Endothelial cell of umbilical vein (primary cell): ENCODE results near the gene SEMA3A. TPM values are rescaled to one million over a fixed set of nuclear protein-coding genes. Genes with fewer than 3 reads are reported as not detected.

ENCODE experiments used
- BruUV-seq: library from RNA; stranded (reverse); fragments of 400-500 nt; replicated peaks from 2 replicates; lab custom pipeline; 2021; lab: Mats Ljungman, UMichigan
- CTCF ChIA-PET: fragments of 300-600, 350-600 bp; sonication (Branson Sonifier 250); formaldehyde crosslinking; loops from one replicate; lab custom pipeline; 2021; ENCODE audit warnings: antibody characterized with exemption, inconsistent platforms; lab: Charles Lee
- POLR2A ChIA-PET: fragments of 300-600, 350-600 bp; sonication (Branson Sonifier 250); formaldehyde crosslinking; loops from one replicate; lab custom pipeline; 2021; ENCODE audit warnings: antibody characterized with exemption, inconsistent platforms; lab: Charles Lee
- DNase-seq: peaks from one replicate; pipeline ENCODE4 v3.0.0-alpha.2; 2011; ENCODE audit warnings: low read depth, low spot score
- FAIRE-seq: peaks from 2 replicates; lab custom pipeline; 2011; peaks lifted over from hg19 to GRCh38; lab: Jason Lieb, UNC
- H2AFZ ChIP-seq: 2 replicates; pipeline ENCODE4 v1.6.0; 2012; ENCODE audit warnings: low read depth, low read length, control low read depth, inconsistent platforms
- H3K27ac ChIP-seq: 2 replicates; pipeline ENCODE4 v1.5.1; 2011; ENCODE audit warnings: low read depth, mild to moderate bottlenecking, control low read depth, low read length, moderate library complexity; ENCODE audit not compliant: insufficient read depth
- H3K27me3 ChIP-seq, 2 experiments: 2 replicates each; pipeline versions ENCODE4 v1.6.0 to v1.6.1; 2011; ENCODE audit warnings: low read length in 2 of 2, mixed read lengths in 1 of 2; ENCODE audit not compliant: control insufficient read depth in 2 of 2, insufficient read depth in 2 of 2
- H3K36me3 ChIP-seq, 2 experiments: 2 replicates in 1 of 2; 3 replicates in 1 of 2; pipeline ENCODE4 v1.5.1; 2011; ENCODE audit warnings: low read length in 2 of 2, mild to moderate bottlenecking in 1 of 2, moderate library complexity in 1 of 2; ENCODE audit not compliant: control insufficient read depth in 2 of 2, insufficient read depth in 2 of 2; ENCODE audit errors: extremely low read depth in 1 of 2
- H3K4me1 ChIP-seq: 3 replicates; pipeline ENCODE4 v1.5.1; 2011; ENCODE audit warnings: mild to moderate bottlenecking, low read length; ENCODE audit not compliant: control insufficient read depth, insufficient read depth; ENCODE audit errors: extremely low read depth
- H3K4me2 ChIP-seq: 2 replicates; pipeline ENCODE4 v1.6.1; 2011; ENCODE audit warnings: low read length, control low read depth, mixed read lengths; ENCODE audit not compliant: insufficient read depth
- H3K4me3 ChIP-seq, 3 experiments: fragments of 200-600 bp in 1 of 3; sonication (generic), shearing (Covaris generic) in 1 of 3; replicated peaks in 1 of 3; 2 replicates each; pipeline ENCODE4 v1.5.1; 2011 to 2016; ENCODE audit warnings: control low read depth in 3 of 3, low read length in 3 of 3, mild to moderate bottlenecking in 2 of 3, inconsistent platforms in 1 of 3, low read depth in 1 of 3, moderate library complexity in 1 of 3; ENCODE audit not compliant: insufficient read depth in 1 of 3
- H3K79me2 ChIP-seq: 2 replicates; pipeline ENCODE4 v1.6.0; 2012; ENCODE audit warnings: low read length, inconsistent platforms; ENCODE audit not compliant: control insufficient read depth, insufficient read depth
- H3K9ac ChIP-seq: replicated peaks from 2 replicates; pipeline ENCODE3; 2011; ENCODE audit warnings: low read length, control low read depth; ENCODE audit not compliant: insufficient read depth; ENCODE audit errors: extremely low read depth
- H3K9me1 ChIP-seq: replicated peaks from 3 replicates; pipeline ENCODE4 v1.6.0; 2011; ENCODE audit warnings: mild to moderate bottlenecking, low read length; ENCODE audit not compliant: control insufficient read depth, insufficient read depth; ENCODE audit errors: extremely low read depth
- H3K9me3 ChIP-seq: replicated peaks from 2 replicates; pipeline ENCODE4 v1.5.1; 2012; ENCODE audit warnings: low read length, inconsistent platforms; ENCODE audit not compliant: control insufficient read depth, insufficient read depth
- H4K20me1 ChIP-seq: replicated peaks from 2 replicates; pipeline ENCODE3; 2011; ENCODE audit warnings: mild to moderate bottlenecking, low read length; ENCODE audit not compliant: control insufficient read depth, insufficient read depth; ENCODE audit errors: extremely low read depth
- EZH2 ChIP-seq: IDR thresholded peaks from 2 replicates; pipeline ENCODE4 v1.6.1; 2012; ENCODE audit warnings: borderline replicate concordance, low read depth, mild to moderate bottlenecking, moderate library complexity, low read length, inconsistent platforms; ENCODE audit not compliant: severe bottlenecking
- FOS ChIP-seq: IDR thresholded peaks from 2 replicates; pipeline ENCODE4 v1.6.1; 2011; ENCODE audit warnings: mild to moderate bottlenecking, low read length, moderate library complexity, borderline replicate concordance; ENCODE audit not compliant: insufficient read depth
- GATA2 ChIP-seq: IDR thresholded peaks from 2 replicates; pipeline ENCODE4 v1.7.0; 2011; ENCODE audit warnings: low read depth, mild to moderate bottlenecking, moderate library complexity, mixed read lengths, low read length; ENCODE audit not compliant: insufficient read length, insufficient read depth
- JUN ChIP-seq: IDR thresholded peaks from 2 replicates; pipeline ENCODE4 v1.6.1; 2011; ENCODE audit warnings: borderline replicate concordance, low read depth; ENCODE audit not compliant: insufficient read length, insufficient read depth
- MYC ChIP-seq: IDR thresholded peaks from one replicate; pipeline ENCODE4 v1.6.1; 2011; ENCODE audit warnings: mild to moderate bottlenecking, low read depth, low read length
- POLR2A ChIP-seq: IDR thresholded peaks from 2 replicates; pipeline ENCODE4 v1.6.1; 2012; ENCODE audit warnings: low read depth, mild to moderate bottlenecking, control low read depth, low read length
- POLR2AphosphoS5 ChIP-seq: IDR thresholded peaks from 2 replicates; pipeline ENCODE4 v1.6.1; 2012; ENCODE audit warnings: low read depth, mild to moderate bottlenecking, control low read depth, low read length, moderate library complexity; ENCODE audit not compliant: insufficient read depth
- dilution Hi-C: fragments of 300-500 bp; cut with MboI; formaldehyde crosslinking; loops from one replicate; pipeline ENCODE4 v1.15.0; 2019; ENCODE audit warnings: low sequenced_read_pairs; ENCODE audit not compliant: extremely low pct_ligation_motif_present
- intact Hi-C: fragments of 100-400 bp; cut with micrococcal nuclease; formaldehyde crosslinking; loops from one replicate; pipeline ENCODE4 v1.10.0; 2022
- polyA plus RNA-seq, 4 experiments: library from polyadenylated mRNA; depleted of rRNA in 3 of 4; stranded (reverse) in 3 of 4; unstranded in 1 of 4; fragments of >200 nt; gene quantifications; 2 replicates each; pipeline versions ENCODE4 v1.2.1 to v1.2.3, GENCODE V29; 2011 to 2012; ENCODE audit warnings: missing spikeins in 1 of 4
- total RNA-seq: library from RNA; stranded (reverse); gene quantifications from 2 replicates; pipeline ENCODE4 v1.2.3, GENCODE V29; 2021
- TF ChIP-seq, protein P1 (sequence below), 2 donors: IDR thresholded peaks; 1 replicate in 1 of 2; 2 replicates in 1 of 2; pipeline ENCODE4 v1.5.1; 2011; ENCODE audit warnings: low read length in 2 of 2, mild to moderate bottlenecking in 2 of 2, moderate library complexity in 2 of 2, control low read depth in 1 of 2, inconsistent platforms in 1 of 2, low read depth in 1 of 2; ENCODE audit not compliant: insufficient read depth in 1 of 2; ENCODE audit errors: extremely low read depth in 1 of 2
- TF ChIP-seq, protein P2 (sequence below): IDR thresholded peaks from 2 replicates; pipeline ENCODE4 v1.6.1; 2011; ENCODE audit not compliant: insufficient read depth, insufficient read length

SEMA3A gene
- total and polyA plus RNA-seq, 2 donors (not counting 3 experiments of a cell fraction or from before 2014, with no cell fraction given): 0.68 to 1.2 TPM

DNA sequence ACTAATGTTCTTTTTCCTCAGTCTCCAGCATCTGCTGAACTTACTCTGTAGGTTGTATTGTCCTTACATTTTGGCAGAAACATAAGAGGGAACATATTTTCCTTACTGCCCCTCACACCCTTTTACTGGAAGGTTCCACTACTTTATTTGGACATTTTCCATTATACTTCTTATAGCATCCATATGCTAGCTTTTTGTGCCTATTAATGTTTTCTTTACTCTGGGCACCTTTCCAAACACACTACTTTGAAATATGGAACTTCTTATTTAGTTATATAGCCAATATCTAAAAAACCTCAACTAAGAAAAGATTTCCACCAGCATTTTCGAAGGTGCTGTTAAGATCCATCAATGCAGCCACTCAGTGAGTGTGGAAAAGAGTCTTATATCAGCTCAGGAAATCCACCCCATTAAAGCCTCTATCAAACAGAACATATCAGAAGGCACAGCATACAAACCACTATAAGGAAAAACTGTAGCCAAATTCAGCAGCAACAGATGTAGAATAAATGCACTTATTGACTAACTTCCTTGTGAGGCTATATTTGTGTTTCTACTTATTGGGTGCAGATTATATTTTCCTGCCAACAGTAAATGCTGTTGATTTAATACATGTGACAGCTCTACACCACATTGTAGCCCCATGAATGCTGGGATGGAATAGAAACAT lies 273.2 kb downstream of the SEMA3A start:
- no peaks in the 10 kb centered on the region for H3K9me3 ChIP-seq
- H3K4me2 ChIP-seq: no peak overlapping the region
- FAIRE-seq (no peak), DNase-seq (no peak)
- no TSS peak for BruUV-seq
- no peak overlapping the region for H2AFZ ChIP-seq
- H3K79me2 ChIP-seq: no peaks in the 10 kb centered on the region
- no peaks in the 10 kb centered on the region for H3K4me1 ChIP-seq
- H3K9ac ChIP-seq: no peak overlapping the region
- H4K20me1 ChIP-seq: no peaks in the 10 kb centered on the region
- no peaks in the 10 kb centered on the region for H3K9me1 ChIP-seq
- H3K36me3 ChIP-seq: no peaks in the 10 kb centered on the region
- CTCF ChIA-PET: no interaction called here
- no peaks in the 10 kb centered on the region for H3K27me3 ChIP-seq
- POLR2A ChIA-PET: no interaction called here
- TF ChIP-seq EZH2 (no peak), JUN (no peak), FOS (no peak), POLR2A (no peak), GATA2 (no peak)
- H3K4me3 ChIP-seq: no peak overlapping the region
- intact Hi-C loops: no loop called here
- dilution Hi-C loops: no loop called here
- no peak overlapping the region for H3K27ac ChIP-seq

DNA sequence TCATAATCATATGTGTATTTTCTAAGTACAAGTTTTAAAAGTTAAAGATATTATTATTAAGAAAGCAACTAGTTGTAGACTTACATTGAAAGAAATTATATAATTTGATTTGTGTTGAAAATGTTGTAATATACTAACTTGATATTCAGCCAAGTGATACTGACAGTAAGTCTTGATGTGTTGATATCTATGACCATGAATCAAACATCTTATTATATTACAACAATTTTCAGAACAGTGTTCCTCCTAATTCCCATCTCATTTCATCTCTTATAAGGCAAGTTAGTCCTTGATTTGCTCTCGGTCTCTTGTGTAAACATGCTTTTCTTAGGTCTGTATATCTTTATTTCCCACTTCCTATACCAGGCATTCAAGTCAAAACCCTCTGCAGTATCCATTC lies 276.4 kb downstream of the SEMA3A start:
- CTCF ChIA-PET: interaction anchor here (1.4 kb wide), 1 partner anchor 1269 kb away, joined by 3 read pairs; the partner anchor contains the start of gene SEMA3D
- no peaks in the 10 kb centered on the region for H3K36me3 ChIP-seq

More for the DNA sequence above, 276.4 kb downstream of the SEMA3A start:
- DNase-seq (no peak), FAIRE-seq (no peak)
- H2AFZ ChIP-seq: no peak overlapping the region
- H3K4me1 ChIP-seq: no peaks in the 10 kb centered on the region
- dilution Hi-C loops: no loop called here
- H3K9ac ChIP-seq: no peak overlapping the region
- no peaks in the 10 kb centered on the region for H3K9me3 ChIP-seq
- POLR2A ChIA-PET: no interaction called here
- no peaks in the 10 kb centered on the region for H3K27me3 ChIP-seq
- no peaks in the 10 kb centered on the region for H4K20me1 ChIP-seq
- H3K9me1 ChIP-seq: no peaks in the 10 kb centered on the region
- TF ChIP-seq POLR2A (no peak), GATA2 (no peak), POLR2AphosphoS5 (no peak), MYC (no peak), JUN (no peak), EZH2 (no peak), FOS (no peak)
- TF ChIP-seq, protein P1, sequence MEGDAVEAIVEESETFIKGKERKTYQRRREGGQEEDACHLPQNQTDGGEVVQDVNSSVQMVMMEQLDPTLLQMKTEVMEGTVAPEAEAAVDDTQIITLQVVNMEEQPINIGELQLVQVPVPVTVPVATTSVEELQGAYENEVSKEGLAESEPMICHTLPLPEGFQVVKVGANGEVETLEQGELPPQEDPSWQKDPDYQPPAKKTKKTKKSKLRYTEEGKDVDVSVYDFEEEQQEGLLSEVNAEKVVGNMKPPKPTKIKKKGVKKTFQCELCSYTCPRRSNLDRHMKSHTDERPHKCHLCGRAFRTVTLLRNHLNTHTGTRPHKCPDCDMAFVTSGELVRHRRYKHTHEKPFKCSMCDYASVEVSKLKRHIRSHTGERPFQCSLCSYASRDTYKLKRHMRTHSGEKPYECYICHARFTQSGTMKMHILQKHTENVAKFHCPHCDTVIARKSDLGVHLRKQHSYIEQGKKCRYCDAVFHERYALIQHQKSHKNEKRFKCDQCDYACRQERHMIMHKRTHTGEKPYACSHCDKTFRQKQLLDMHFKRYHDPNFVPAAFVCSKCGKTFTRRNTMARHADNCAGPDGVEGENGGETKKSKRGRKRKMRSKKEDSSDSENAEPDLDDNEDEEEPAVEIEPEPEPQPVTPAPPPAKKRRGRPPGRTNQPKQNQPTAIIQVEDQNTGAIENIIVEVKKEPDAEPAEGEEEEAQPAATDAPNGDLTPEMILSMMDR (IDR thresholded peaks at IDR 0.05; ENCODE audit: extremely low read depth in 1 of 2, insufficient read depth in 1 of 2, low read depth in 1 of 2, low read length in 2 of 2): no peak
- TF ChIP-seq, protein P2, sequence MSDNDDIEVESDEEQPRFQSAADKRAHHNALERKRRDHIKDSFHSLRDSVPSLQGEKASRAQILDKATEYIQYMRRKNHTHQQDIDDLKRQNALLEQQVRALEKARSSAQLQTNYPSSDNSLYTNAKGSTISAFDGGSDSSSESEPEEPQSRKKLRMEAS: no peak
- BruUV-seq: no TSS peak
- no peak overlapping the region for H3K27ac ChIP-seq
- intact Hi-C loops: no loop called here
- H3K4me3 ChIP-seq: no peak overlapping the region
- H3K79me2 ChIP-seq: no peaks in the 10 kb centered on the region
- no peak overlapping the region for H3K4me2 ChIP-seq
